HCT116 (cell line): ENCODE measurements around the gene CDH4.

Experiments
- CEBPB ChIP-seq: IDR thresholded peaks from 2 replicates; pipeline ENCODE4 v1.6.1; 2012; ENCODE audit warnings: low read depth
- EGR1 ChIP-seq: IDR thresholded peaks from 2 replicates; pipeline ENCODE4 v1.6.1; 2012; ENCODE audit warnings: low read depth
- EZH2phosphoT487 ChIP-seq: fragments of 200-600 bp; IDR thresholded peaks from 2 replicates; pipeline ENCODE4 v1.6.1; 2018; ENCODE audit warnings: antibody characterized with exemption, borderline replicate concordance
- JUND ChIP-seq: IDR thresholded peaks from 2 replicates; pipeline ENCODE4 v1.6.1; 2012
- POLR2A ChIP-seq: IDR thresholded peaks from 2 replicates; pipeline ENCODE4 v1.7.0; 2011; ENCODE audit warnings: borderline replicate concordance; ENCODE audit not compliant: insufficient read depth, insufficient read length; ENCODE audit errors: extremely low read depth
- POLR2AphosphoS5 ChIP-seq: IDR thresholded peaks from 2 replicates; pipeline ENCODE4 v1.6.1; 2011; ENCODE audit warnings: mild to moderate bottlenecking, low read depth, low read length, moderate library complexity
- SIN3A ChIP-seq: IDR thresholded peaks from 2 replicates; pipeline ENCODE4 v1.6.1; 2012; ENCODE audit warnings: low read depth
- SRF ChIP-seq: IDR thresholded peaks from 2 replicates; pipeline ENCODE4 v1.6.1; 2012; ENCODE audit warnings: low read depth
- TF ChIP-seq, protein P1 (sequence below), 3 experiments: fragments of 200-600 bp in 1 of 3; sonication (generic) in 1 of 3; IDR thresholded peaks in 2 of 3; conservative IDR thresholded peaks in 1 of 3; 2 replicates each; pipeline ENCODE4 v1.5.1; 2012 to 2017; ENCODE audit warnings: low read depth in 2 of 3, low read length in 2 of 3, antibody characterized with exemption in 1 of 3, borderline replicate concordance in 1 of 3, control low read depth in 1 of 3, mild to moderate bottlenecking in 1 of 3, mixed read lengths in 1 of 3, mixed run types in 1 of 3, moderate library complexity in 1 of 3; ENCODE audit not compliant: insufficient read depth in 1 of 3
- TF ChIP-seq, protein P2 (sequence below): IDR thresholded peaks from 2 replicates; pipeline ENCODE4 v1.6.1; 2012; ENCODE audit warnings: low read depth

DNA sequence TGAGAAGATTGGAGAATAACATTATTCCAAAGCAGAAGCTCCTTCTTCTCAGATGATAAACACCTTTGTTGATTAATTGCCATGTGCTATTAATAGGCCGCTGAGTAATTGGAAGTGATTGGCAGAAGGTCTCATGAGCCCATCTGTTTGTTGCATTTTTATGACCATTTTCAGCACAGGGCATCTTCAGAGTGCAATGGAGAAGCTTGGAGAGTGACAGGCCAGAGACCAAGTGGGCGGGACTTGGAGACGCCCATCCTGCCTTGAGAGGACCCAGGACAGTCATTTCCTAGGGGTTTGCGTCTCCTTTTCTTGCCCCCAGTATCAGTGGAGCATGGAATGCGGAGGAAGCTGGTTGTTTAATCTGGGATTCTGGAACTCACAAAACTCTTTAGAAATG is 89.5 kb downstream of the CDH4 start:
- TF ChIP-seq EZH2phosphoT487 = no peak
- TF ChIP-seq, protein P1, sequence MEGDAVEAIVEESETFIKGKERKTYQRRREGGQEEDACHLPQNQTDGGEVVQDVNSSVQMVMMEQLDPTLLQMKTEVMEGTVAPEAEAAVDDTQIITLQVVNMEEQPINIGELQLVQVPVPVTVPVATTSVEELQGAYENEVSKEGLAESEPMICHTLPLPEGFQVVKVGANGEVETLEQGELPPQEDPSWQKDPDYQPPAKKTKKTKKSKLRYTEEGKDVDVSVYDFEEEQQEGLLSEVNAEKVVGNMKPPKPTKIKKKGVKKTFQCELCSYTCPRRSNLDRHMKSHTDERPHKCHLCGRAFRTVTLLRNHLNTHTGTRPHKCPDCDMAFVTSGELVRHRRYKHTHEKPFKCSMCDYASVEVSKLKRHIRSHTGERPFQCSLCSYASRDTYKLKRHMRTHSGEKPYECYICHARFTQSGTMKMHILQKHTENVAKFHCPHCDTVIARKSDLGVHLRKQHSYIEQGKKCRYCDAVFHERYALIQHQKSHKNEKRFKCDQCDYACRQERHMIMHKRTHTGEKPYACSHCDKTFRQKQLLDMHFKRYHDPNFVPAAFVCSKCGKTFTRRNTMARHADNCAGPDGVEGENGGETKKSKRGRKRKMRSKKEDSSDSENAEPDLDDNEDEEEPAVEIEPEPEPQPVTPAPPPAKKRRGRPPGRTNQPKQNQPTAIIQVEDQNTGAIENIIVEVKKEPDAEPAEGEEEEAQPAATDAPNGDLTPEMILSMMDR (IDR thresholded peaks at IDR 0.05 in 2 of 3, conservative IDR thresholded peaks at IDR 0.05 in 1 of 3; ENCODE audit: borderline replicate concordance in 1 of 3, insufficient read depth in 1 of 3, low read depth in 2 of 3, low read length in 2 of 3) = no peak
- TF ChIP-seq, protein P2, sequence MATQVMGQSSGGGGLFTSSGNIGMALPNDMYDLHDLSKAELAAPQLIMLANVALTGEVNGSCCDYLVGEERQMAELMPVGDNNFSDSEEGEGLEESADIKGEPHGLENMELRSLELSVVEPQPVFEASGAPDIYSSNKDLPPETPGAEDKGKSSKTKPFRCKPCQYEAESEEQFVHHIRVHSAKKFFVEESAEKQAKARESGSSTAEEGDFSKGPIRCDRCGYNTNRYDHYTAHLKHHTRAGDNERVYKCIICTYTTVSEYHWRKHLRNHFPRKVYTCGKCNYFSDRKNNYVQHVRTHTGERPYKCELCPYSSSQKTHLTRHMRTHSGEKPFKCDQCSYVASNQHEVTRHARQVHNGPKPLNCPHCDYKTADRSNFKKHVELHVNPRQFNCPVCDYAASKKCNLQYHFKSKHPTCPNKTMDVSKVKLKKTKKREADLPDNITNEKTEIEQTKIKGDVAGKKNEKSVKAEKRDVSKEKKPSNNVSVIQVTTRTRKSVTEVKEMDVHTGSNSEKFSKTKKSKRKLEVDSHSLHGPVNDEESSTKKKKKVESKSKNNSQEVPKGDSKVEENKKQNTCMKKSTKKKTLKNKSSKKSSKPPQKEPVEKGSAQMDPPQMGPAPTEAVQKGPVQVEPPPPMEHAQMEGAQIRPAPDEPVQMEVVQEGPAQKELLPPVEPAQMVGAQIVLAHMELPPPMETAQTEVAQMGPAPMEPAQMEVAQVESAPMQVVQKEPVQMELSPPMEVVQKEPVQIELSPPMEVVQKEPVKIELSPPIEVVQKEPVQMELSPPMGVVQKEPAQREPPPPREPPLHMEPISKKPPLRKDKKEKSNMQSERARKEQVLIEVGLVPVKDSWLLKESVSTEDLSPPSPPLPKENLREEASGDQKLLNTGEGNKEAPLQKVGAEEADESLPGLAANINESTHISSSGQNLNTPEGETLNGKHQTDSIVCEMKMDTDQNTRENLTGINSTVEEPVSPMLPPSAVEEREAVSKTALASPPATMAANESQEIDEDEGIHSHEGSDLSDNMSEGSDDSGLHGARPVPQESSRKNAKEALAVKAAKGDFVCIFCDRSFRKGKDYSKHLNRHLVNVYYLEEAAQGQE = no peak
- no peak for TF ChIP-seq JUND
- no peak for TF ChIP-seq POLR2AphosphoS5
- no peak for TF ChIP-seq SRF
- TF ChIP-seq SIN3A = no peak
- no peak for TF ChIP-seq EGR1
- TF ChIP-seq CEBPB = no peak
- no peak for TF ChIP-seq POLR2A
